Activated T-helper 1 cell treated with anti-CD3 and anti-CD28 coated beads, Interleukin-2, amount 50 U/mL, for 16 hours (primary cell): ENCODE measurements around the gene PPP6R1.

Experiments
- DNase-seq, 2 donors: peaks; one replicate each; pipeline ENCODE4 v3.0.0-alpha.2; 2020; ENCODE audit warnings: low read depth in 1 of 2, low spot score in 1 of 2

Gene PPP6R1

GRCh38 chr19:55258828-55259539 lies at the start of gene PPP6R1:
PPP6R1 (minus strand) TSS chr19:55259017; CDS start chr19:55247103, 11,914 bp downstream.
- peak; percentile 80 to 91 for DNase-seq

GRCh38 chr19:55308281-55308680 lies 49.5 kb upstream of the PPP6R1 start:
- no peak for DNase-seq

GRCh38 chr19:55306712-55307111 lies 47.9 kb upstream of the PPP6R1 start:
- no peak for DNase-seq

- no peak for DNase-seq
Measured at GRCh38 chr19:55305983-55306562, 47.3 kb upstream of the PPP6R1 start.

DNA sequence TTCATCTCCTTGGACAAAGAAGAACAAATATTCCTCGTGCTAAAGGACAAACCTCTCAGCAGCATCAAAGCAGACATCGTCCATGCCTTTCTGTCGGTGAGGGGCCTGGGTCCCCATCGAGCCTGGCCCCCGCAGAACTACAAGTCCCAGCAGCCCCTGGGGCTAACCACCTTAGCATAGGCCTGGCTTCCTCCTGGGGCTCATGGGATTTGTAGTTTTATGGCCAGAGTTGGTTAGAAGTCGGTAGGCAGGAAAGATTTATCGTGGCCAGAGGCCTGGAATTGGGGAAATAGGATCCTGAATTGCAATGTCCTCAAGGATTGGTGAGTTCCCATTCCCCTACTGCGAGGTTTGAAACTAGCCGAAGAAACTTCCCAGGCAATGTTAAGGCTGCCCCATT lies 46.7 kb upstream of the PPP6R1 start:
- peak in 1 of 2 donors; percentile 32 for DNase-seq

DNA sequence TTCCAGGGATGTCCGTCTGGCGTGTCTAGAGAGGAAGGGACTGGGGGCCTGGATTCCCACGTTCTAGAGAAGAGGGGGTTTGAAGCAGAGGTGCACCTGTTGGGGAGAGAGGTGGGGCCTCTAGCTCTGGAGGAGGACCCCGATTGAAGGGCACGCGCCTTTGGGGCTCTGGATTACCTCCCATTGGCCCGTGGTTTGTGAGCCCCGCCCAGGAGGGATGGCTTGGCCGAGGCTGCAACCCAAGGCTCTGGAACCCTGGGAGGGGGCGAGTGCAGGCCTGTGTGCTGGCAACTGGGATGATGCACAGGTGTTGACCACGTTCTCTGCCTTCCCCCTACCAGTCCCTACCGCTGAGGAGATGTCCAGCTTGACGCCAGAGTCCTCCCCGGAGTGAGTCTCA lies 46.2 kb upstream of the PPP6R1 start:
- no peak for DNase-seq

- DNase-seq, result no peak
Measured at GRCh38 chr19:55304279-55304978, 45.6 kb upstream of the PPP6R1 start.

DNA sequence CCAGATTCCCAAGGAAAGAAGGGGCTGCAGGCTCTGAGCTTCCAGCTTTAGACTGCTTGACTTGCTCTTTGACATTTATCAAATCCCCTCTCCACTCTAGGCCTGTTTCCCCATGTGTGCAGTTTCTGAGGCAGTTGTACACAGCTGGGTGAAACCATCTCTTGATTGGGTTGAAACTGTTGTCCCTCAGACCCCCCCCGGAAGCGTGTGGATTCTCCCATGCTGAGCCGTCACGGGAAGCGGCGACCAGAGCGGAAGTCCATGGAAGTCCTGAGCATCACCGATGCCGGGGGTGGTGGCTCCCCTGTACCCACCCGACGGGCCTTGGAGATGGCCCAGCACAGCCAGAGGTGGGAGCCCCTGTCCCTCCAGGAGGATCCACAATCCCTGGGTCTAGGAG lies 44.7 kb upstream of the PPP6R1 start:
- no peak for DNase-seq

GRCh38 chr19:55302318-55302703 lies 43.5 kb upstream of the PPP6R1 start:
- no peak for DNase-seq

DNA sequence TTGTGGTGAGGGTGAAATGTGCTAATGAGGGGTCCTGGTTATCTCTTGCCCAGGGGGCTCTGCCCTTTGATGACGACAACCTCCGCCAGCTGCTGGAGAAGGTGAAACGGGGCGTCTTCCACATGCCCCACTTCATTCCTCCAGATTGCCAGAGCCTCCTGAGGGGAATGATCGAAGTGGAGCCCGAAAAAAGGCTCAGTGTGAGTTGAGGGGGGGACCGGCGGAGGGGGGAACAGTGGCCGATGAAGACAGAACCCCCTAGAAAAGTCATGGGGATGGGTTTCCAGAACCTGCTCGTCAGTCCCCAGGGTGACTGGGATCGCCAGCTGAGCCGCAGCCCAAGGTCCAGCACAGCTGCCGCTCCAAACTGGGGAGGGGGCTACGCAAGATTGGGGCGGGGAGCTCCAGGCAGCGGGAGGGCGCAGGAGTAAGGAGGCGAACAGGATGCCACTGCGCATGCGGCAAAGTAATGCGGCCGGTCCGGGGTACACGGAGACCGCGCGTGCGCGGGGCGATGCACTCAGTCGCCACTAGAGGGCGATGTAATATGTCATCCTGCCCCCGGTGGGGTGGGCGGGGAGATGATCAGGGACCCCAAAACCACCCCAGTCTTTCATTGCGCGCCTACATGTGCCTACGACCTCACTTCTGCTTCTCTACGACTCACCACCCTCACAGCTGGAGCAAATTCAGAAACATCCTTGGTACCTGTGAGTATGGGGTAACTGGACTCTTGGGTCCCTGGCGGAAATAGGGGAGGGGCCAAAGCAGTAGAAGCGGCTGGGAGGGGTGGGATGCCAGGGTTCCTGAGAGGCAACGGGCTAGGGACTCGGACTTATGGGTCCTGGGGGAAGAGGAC lies 42.9 kb upstream of the PPP6R1 start:
- DNase-seq, result peak; percentile 88 to 89

- DNase-seq, result no peak
Measured at GRCh38 chr19:55300886-55301458, 42.2 kb upstream of the PPP6R1 start.

- no peak for DNase-seq
Measured at GRCh38 chr19:55299991-55300390, 41.2 kb upstream of the PPP6R1 start.

DNA sequence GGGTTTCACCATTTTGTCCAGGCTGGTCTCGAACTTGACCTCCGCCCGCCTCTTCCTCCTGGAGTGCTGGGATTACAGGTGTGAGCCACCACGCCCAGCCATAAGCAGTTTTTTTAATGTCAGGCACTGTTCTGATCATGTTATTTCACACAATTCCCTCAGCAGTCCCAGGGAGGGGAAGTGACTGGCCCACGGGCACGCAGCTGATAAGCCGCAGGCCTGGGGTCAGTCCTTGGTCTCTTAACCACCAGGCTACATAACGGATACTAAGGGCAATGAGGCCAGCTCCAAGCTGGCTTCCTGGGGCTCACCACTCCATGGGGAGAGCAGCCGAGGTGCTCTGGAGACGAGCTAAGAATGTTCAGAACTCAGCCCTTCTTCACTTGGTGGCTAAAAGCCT lies 38.5 kb upstream of the PPP6R1 start:
- DNase-seq, result no peak

GRCh38 chr19:55289117-55289796 lies 30.4 kb upstream of the PPP6R1 start:
- no peak for DNase-seq

GRCh38 chr19:55287361-55288079 lies 28.7 kb upstream of the PPP6R1 start:
- no peak for DNase-seq

DNA sequence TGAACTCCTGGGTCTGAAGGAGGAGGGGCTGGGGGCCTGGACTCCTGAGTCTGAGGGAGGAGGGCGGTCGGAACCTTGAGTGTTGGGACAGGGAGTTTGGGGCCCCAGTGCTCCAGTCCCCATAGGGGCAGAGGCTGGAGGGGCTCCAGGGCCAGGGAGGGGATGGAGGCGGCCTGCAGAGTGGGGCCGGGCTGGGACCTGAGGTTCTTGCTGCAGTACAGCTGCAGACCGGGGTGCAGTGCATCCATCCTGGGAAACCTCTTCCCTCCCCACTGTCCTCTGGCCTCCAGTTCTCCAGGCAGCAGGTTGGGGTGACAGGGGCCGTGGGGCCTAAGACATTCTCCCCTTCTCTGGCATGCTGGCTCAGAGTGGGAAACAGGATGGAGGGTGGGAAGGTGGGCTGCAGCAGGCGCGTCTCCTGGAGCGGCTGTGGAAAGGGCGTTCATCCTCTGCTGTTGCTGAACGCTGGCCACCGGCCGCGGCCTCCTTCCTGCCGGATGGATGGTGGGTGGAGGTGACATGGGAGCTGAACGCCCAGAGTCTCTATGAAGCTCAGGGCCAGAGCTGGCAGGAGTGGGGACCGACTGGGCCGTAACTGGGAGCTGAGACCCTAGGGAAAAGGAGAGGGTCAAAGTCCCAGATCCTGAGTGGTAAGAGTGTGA lies 26.5 kb upstream of the PPP6R1 start:
- no peak for DNase-seq

- DNase-seq, result no peak
Measured at GRCh38 chr19:55284405-55285058, 25.7 kb upstream of the PPP6R1 start.

GRCh38 chr19:55283548-55284377 lies 24.9 kb upstream of the PPP6R1 start, which contains the start of gene BRSK1:
BRSK1 (plus strand) TSS chr19:55283997; CDS start chr19:55284443, 446 bp downstream.
- peak in 1 of 2 donors; percentile 24 for DNase-seq
